Muscle layer of duodenum (tissue), 2 donors: ENCODE measurements around the gene RAD51C.
"Not testable (repeated sequence)": the region's sequence is repeated elsewhere in the genome, so short reads cannot be mapped to it uniquely, and the experiment has no call there.

ENCODE experiments used
- H3K27ac ChIP-seq: one replicate; pipeline ENCODE4 v1.7.0; 2013; ENCODE audit warnings: mild to moderate bottlenecking, low read length
- H3K27me3 ChIP-seq: one replicate; pipeline ENCODE4 v1.7.0; 2013; ENCODE audit warnings: low read depth, mild to moderate bottlenecking, control low read depth, low read length
- H3K36me3 ChIP-seq, 2 donors: one replicate each; pipeline ENCODE4 v1.7.0; 2013; ENCODE audit warnings: low read length in 2 of 2, control low read depth in 1 of 2, mild to moderate bottlenecking in 1 of 2; ENCODE audit not compliant: insufficient read depth in 2 of 2, control insufficient read depth in 1 of 2
- H3K4me1 ChIP-seq, 2 donors: one replicate each; pipeline ENCODE4 v1.7.0; 2013; ENCODE audit warnings: low read length in 2 of 2, mild to moderate bottlenecking in 2 of 2, control low read depth in 1 of 2, moderate library complexity in 1 of 2; ENCODE audit not compliant: insufficient read depth in 2 of 2, control insufficient read depth in 1 of 2
- H3K4me3 ChIP-seq, 2 donors: one replicate each; pipeline ENCODE4 v1.7.0; 2013; ENCODE audit warnings: low read length in 2 of 2, low read depth in 1 of 2, mild to moderate bottlenecking in 1 of 2
- H3K9me3 ChIP-seq, 2 donors: one replicate each; pipeline ENCODE4 v1.7.0; 2013; ENCODE audit warnings: low read length in 2 of 2, control low read depth in 1 of 2, mild to moderate bottlenecking in 1 of 2; ENCODE audit not compliant: control insufficient read depth in 1 of 2
- donor health status: healthy.

Gene RAD51C

GRCh38 chr17:58764373-58764772, 72.0 kb downstream of the RAD51C start:
- Histone ChIP-seq H3K27me3 (peaks cover 12% of the 10 kb centered on the region), H3K27ac (no peak overlapping the region), H3K4me1 (no peaks in the 10 kb centered on the region), H3K9me3 (no peaks in the 10 kb centered on the region), H3K36me3 (no peaks in the 10 kb centered on the region), H3K4me3 (no peak overlapping the region)

- H3K9me3 ChIP-seq, H3K36me3 ChIP-seq, H3K4me1 ChIP-seq, H3K4me3 ChIP-seq, H3K27me3 ChIP-seq, H3K27ac ChIP-seq: not testable (repeated sequence)
Observed at GRCh38 chr17:58778482-58778881, 86.1 kb downstream of the RAD51C start.

GRCh38 chr17:58779446-58779845, 87.0 kb downstream of the RAD51C start:
- Histone ChIP-seq H3K9me3 (no peaks in the 10 kb centered on the region), H3K36me3 (no peaks in the 10 kb centered on the region), H3K27ac (no peak overlapping the region), H3K27me3 (no peaks in the 10 kb centered on the region), H3K4me3 (no peak overlapping the region), H3K4me1 (no peaks in the 10 kb centered on the region)

- Histone ChIP-seq H3K36me3 (no peaks in the 10 kb centered on the region), H3K4me3 (no peak overlapping the region), H3K27ac (no peak overlapping the region), H3K9me3 (no peaks in the 10 kb centered on the region), H3K4me1 (no peaks in the 10 kb centered on the region), H3K27me3 (no peaks in the 10 kb centered on the region)
Observed at GRCh38 chr17:58783380-58783779, 91.0 kb downstream of the RAD51C start.

GRCh38 chr17:58785097-58785496, 92.7 kb downstream of the RAD51C start:
- Histone ChIP-seq H3K4me3 (no peak overlapping the region), H3K27me3 (no peaks in the 10 kb centered on the region)

More at GRCh38 chr17:58785097-58785496, 92.7 kb downstream of the RAD51C start:
- Histone ChIP-seq H3K4me1 (no peaks in the 10 kb centered on the region), H3K36me3 (no peaks in the 10 kb centered on the region), H3K27ac (no peak overlapping the region), H3K9me3 (no peaks in the 10 kb centered on the region)
